Ovary (tissue), 3 donors: ENCODE data around the gene FKBP4.

Experiments used
- POLR2A ChIP-seq: fragments of 450-650 bp; IDR thresholded peaks from one replicate; pipeline ENCODE4 v1.6.1; 2017; ENCODE audit warnings: antibody characterized with exemption, mild to moderate bottlenecking, moderate library complexity
- TF ChIP-seq, protein P1 (sequence below), 3 donors: fragments of 450-650 bp in 2 of 3; fragments of 200-600 bp in 1 of 3; IDR thresholded peaks; one replicate each; pipeline versions ENCODE4 v1.5.1 to v1.8.0; 2016 to 2022; ENCODE audit warnings: antibody characterized with exemption in 3 of 3, mild to moderate bottlenecking in 1 of 3
- donor health status: DM: no; HTN: no; CAD: no.

DNA sequence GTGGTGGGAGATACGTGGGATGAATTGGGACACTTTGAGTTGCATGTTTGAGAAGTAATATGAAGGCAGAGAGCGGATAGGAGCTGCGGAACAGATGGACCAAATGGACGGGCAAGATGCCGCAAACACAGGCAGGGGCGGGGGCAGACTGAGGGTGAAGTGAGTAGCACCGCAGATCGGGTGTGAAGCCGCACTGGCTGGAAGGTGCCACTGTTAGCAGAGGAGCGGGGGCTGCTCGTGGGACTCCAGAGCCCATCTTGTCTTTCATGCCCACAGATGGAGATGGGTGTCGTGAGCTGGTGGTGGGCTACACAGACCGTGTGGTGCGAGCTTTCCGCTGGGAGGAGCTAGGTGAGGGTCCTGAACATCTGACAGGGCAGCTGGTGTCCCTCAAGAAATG lies 25.0 kb downstream of the FKBP4 start:
- no peak for TF ChIP-seq POLR2A
- TF ChIP-seq, protein P1, sequence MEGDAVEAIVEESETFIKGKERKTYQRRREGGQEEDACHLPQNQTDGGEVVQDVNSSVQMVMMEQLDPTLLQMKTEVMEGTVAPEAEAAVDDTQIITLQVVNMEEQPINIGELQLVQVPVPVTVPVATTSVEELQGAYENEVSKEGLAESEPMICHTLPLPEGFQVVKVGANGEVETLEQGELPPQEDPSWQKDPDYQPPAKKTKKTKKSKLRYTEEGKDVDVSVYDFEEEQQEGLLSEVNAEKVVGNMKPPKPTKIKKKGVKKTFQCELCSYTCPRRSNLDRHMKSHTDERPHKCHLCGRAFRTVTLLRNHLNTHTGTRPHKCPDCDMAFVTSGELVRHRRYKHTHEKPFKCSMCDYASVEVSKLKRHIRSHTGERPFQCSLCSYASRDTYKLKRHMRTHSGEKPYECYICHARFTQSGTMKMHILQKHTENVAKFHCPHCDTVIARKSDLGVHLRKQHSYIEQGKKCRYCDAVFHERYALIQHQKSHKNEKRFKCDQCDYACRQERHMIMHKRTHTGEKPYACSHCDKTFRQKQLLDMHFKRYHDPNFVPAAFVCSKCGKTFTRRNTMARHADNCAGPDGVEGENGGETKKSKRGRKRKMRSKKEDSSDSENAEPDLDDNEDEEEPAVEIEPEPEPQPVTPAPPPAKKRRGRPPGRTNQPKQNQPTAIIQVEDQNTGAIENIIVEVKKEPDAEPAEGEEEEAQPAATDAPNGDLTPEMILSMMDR (IDR thresholded peaks at IDR 0.05): no peak
